Psoas muscle (tissue), 8 donors: ENCODE results near the gene RASGRF2. TPM values are rescaled to one million over a fixed set of nuclear protein-coding genes. Genes with fewer than 3 reads are reported as not detected.

Source experiments
- ATAC-seq, 4 donors: fragments of 200-7000 bp; cut with Tn5 transposase; one replicate each; pipeline ENCODE4 v1.9.1; 2020; ENCODE audit warnings: moderate library complexity in 3 of 4, mild to moderate bottlenecking in 2 of 4
- DNase-seq, 2 donors: peaks; one replicate each; pipeline ENCODE4 v3.0.0-alpha.2; 2020
- H3K27ac ChIP-seq: fragments of 200-600 bp; one replicate; pipeline ENCODE4 v1.8.0; 2022
- H3K27me3 ChIP-seq, 3 donors: fragments of 200-600 bp in 1 of 3; one replicate each; pipeline versions ENCODE4 v1.6.1 to v1.8.0; 2013 to 2022; ENCODE audit warnings: low read length in 2 of 3, mild to moderate bottlenecking in 2 of 3, moderate library complexity in 1 of 3; ENCODE audit not compliant: insufficient read depth in 3 of 3
- H3K36me3 ChIP-seq, 2 donors: fragments of 200-600 bp in 1 of 2; one replicate each; pipeline versions ENCODE4 v1.6.1 to v1.8.0; 2013 to 2022; ENCODE audit warnings: low read depth in 1 of 2, mild to moderate bottlenecking in 1 of 2, moderate library complexity in 1 of 2; ENCODE audit not compliant: insufficient read depth in 1 of 2
- H3K4me1 ChIP-seq: fragments of 200-600 bp; one replicate; pipeline ENCODE4 v1.8.0; 2022
- H3K4me3 ChIP-seq: fragments of 200-600 bp; one replicate; pipeline ENCODE4 v1.8.0; 2022; ENCODE audit warnings: mild to moderate bottlenecking
- H3K9me3 ChIP-seq: fragments of 200-600 bp; one replicate; pipeline ENCODE4 v1.8.0; 2022
- CTCF ChIP-seq: fragments of 200-600 bp; IDR thresholded peaks from one replicate; pipeline ENCODE4 v1.8.0; 2022; ENCODE audit warnings: antibody characterized with exemption
- WGBS, 3 donors: extraction: QIAGEN DNeasy Blood & Tissue Kit; methylation state at CpG; one replicate each; pipeline versions ENCODE4 v1.1.6 to v1.1.7; 2013; 5-methylcytosine and 5-hydroxymethylcytosine counted together
- intact Hi-C, 2 donors: fragments of 100-400 bp; cut with DNase I; formaldehyde crosslinking; loops; one replicate each; pipeline versions ENCODE4 v1.11.0 to v1.14.2; 2022
- polyA plus RNA-seq, 3 donors: library from polyadenylated mRNA; stranded (reverse); fragments of 200-250 nt; gene quantifications; one replicate each; pipeline ENCODE4 v1.2.3, GENCODE V29; 2013
- total RNA-seq, 4 donors: library from RNA; stranded (reverse); fragmentation: NEBNext Ultra II Directional in 2 of 4; extraction: Animal tissue kit (Norgen Biotek cat#: 25700) in 2 of 4; gene quantifications; one replicate each; pipeline versions ENCODE4 v1.2.1 to v1.2.4, GENCODE V29; 2021 to 2023
- donor health status: healthy with polysubstance abuse.
- donor health status: DM: no; HTN: no; CAD: no; lungs with moderate emphysema.
- donor health status: Bipolar disorder and iron deficiency.
- donor health status: healthy.
- donor health status: DM: yes; HTN: yes; CAD: no.
- donor health status: DM: no; HTN: no; CAD: no.
- donor health status: DM: no; HTN: no; CAD: no.
- donor health status: DM: yes; HTN: yes; CAD: no.

RASGRF2 gene
- total and polyA plus RNA-seq, 7 donors, result 2.0 to 6.2 (median 3.2) TPM

- ATAC-seq (no peak), DNase-seq (no peak)
- no peaks in the 10 kb centered on the region for H3K9me3 ChIP-seq
- WGBS, 3 donors, result 83 to 90% (median 86%) methylated on average over 1 of the region's 1 CpG
- H3K27me3 ChIP-seq, result no peaks in the 10 kb centered on the region
- no peak overlapping the region for H3K4me3 ChIP-seq
- intact Hi-C loops, result no loop called here
- no peak for TF ChIP-seq CTCF
- H3K4me1 ChIP-seq, result no peaks in the 10 kb centered on the region
- no peaks in the 10 kb centered on the region for H3K36me3 ChIP-seq
- no peak overlapping the region for H3K27ac ChIP-seq
Observed at GRCh38 chr5:80926536-80926935, 33.6 kb upstream of the RASGRF2 start.

GRCh38 chr5:80926979-80927656 is 33.0 kb upstream of the RASGRF2 start:
- H3K4me1 ChIP-seq, result no peaks in the 10 kb centered on the region
- no peaks in the 10 kb centered on the region for H3K36me3 ChIP-seq
- H3K9me3 ChIP-seq, result no peaks in the 10 kb centered on the region
- H3K27ac ChIP-seq, result no peak overlapping the region
- WGBS, 3 donors, result 81 to 90% (median 85%) methylated on average over 3 of the region's 3 CpGs
- TF ChIP-seq CTCF, result no peak
- no peak for ATAC-seq
- intact Hi-C loops, result no loop called here
- no peak for DNase-seq
- no peak overlapping the region for H3K4me3 ChIP-seq
- H3K27me3 ChIP-seq, result no peaks in the 10 kb centered on the region

- 55 to 66% (median 58%) methylated on average over 2 of the region's 2 CpGs for WGBS, 3 donors
- DNase-seq (no peak), ATAC-seq (no peak)
- no peak overlapping the region for H3K4me3 ChIP-seq
- H3K27ac ChIP-seq, result no peak overlapping the region
- no peaks in the 10 kb centered on the region for H3K4me1 ChIP-seq
- no peak for TF ChIP-seq CTCF
- H3K27me3 ChIP-seq, result no peaks in the 10 kb centered on the region
- intact Hi-C loops, result no loop called here
- no peaks in the 10 kb centered on the region for H3K9me3 ChIP-seq
- H3K36me3 ChIP-seq, result no peaks in the 10 kb centered on the region
Observed at GRCh38 chr5:80928073-80928472, 32.1 kb upstream of the RASGRF2 start.

- H3K9me3 ChIP-seq, result no peaks in the 10 kb centered on the region
- no peaks in the 10 kb centered on the region for H3K27me3 ChIP-seq
- H3K4me3 ChIP-seq, result no peak overlapping the region
- H3K36me3 ChIP-seq, result no peaks in the 10 kb centered on the region
- intact Hi-C loops, result no loop called here
- H3K27ac ChIP-seq, result no peak overlapping the region
- ATAC-seq (no peak), DNase-seq (no peak)
- TF ChIP-seq CTCF, result no peak
- H3K4me1 ChIP-seq, result no peaks in the 10 kb centered on the region
- 79 to 82% (median 82%) methylated on average over 3 of the region's 3 CpGs for WGBS, 3 donors
Observed at GRCh38 chr5:80930940-80931339, 29.2 kb upstream of the RASGRF2 start.

- no peaks in the 10 kb centered on the region for H3K4me1 ChIP-seq
- intact Hi-C loops, result no loop called here
- no peak overlapping the region for H3K4me3 ChIP-seq
- H3K9me3 ChIP-seq, result no peaks in the 10 kb centered on the region
- ATAC-seq, result no peak
- DNase-seq, result no peak
- H3K27ac ChIP-seq, result no peak overlapping the region
- 63 to 72% (median 68%) methylated on average over 1 of the region's 1 CpG for WGBS, 3 donors
- no peak for TF ChIP-seq CTCF
- H3K36me3 ChIP-seq, result no peaks in the 10 kb centered on the region
- H3K27me3 ChIP-seq, result no peaks in the 10 kb centered on the region
Observed at GRCh38 chr5:80931411-80931810, 28.8 kb upstream of the RASGRF2 start.
